ENCODE measurements around the gene PINLYP. TPM values are rescaled to one million over a fixed set of nuclear protein-coding genes. Genes with fewer than 3 reads are reported as not detected.
A peak's percentile ranks its signal among the peaks of the same experiment; 100 is the strongest.

Gene PINLYP
- total RNA-seq, 2 experiments from 2014 or later = 2.2 to 3.7 TPM

DNA sequence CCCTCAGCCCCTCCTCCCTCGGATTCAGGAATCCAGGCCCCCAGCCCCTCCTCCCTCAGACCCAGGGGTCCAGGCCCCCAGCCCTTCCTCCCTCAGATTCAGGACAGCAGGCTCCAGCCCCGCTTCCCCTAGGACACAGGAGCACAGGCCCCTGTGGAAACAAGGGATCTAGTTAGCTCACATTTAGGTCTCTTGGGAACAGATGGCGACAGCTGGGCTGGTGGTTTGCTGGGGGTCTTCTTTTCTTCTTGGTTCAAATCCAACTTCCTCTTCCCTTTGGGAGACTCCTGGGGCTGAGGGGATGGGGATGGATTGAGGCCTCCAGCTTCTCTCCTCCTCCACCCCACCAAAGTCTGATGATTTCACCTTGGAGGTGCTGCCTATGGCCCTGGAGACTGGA lies 23.0 kb upstream of the PINLYP start:
- Mint-ChIP-seq H3K27me3 (no peaks in the 10 kb centered on the region), H3K4me1 (ENCODE audit: low read depth) (peaks cover 9% of the 10 kb centered on the region), H3K27ac (no peak overlapping the region), H3K4me3 (no peak overlapping the region), H3K36me3 (peaks cover 25% of the 10 kb centered on the region), H3K9me3 (no peaks in the 10 kb centered on the region)
- ChIA-PET CTCF (interaction anchor here (5.6 to 6.6 kb wide), 2 partner anchors 18 to 44 kb away, joined by 79 to 145 read pairs; partner anchors contain the start of genes IRGQ, ZNF575 and ZNF576), POLR2A (interaction anchor here (1.2 kb wide), 1 partner anchor 43 kb away, joined by 3 read pairs; the partner anchor contains the start of genes IRGQ and ZNF576)
- intact Hi-C loops (cut with micrococcal nuclease) = no loop called here
- DNase-seq = no peak

- Mint-ChIP-seq H3K4me3 (no peak overlapping the region), H3K4me1 (ENCODE audit: low read depth) (peaks cover 9% of the 10 kb centered on the region), H3K36me3 (peaks cover 25% of the 10 kb centered on the region), H3K9me3 (no peaks in the 10 kb centered on the region), H3K27ac (no peak overlapping the region), H3K27me3 (no peaks in the 10 kb centered on the region)
- DNase-seq = no peak
- CTCF ChIA-PET = interaction anchor here (2.2 to 6.6 kb wide), 5 partner anchors 19 to 114 kb away, joined by 9 to 145 read pairs (median 24); partner anchors contain the start of genes IRGQ, PINLYP, XRCC1 and ZNF575
- intact Hi-C loops (cut with micrococcal nuclease) = loop anchor here (2.0 kb wide), 1 partner anchor 21 kb away; the partner anchor contains the start of genes PINLYP and XRCC1
- POLR2A ChIA-PET = interaction anchor here (1.2 to 1.7 kb wide), 2 partner anchors 25 to 42 kb away, joined by 3 read pairs; partner anchors contain the start of genes IRGQ and ZNF576
Measured at GRCh38 chr19:43553656-43554055, 21.9 kb upstream of the PINLYP start.

DNA sequence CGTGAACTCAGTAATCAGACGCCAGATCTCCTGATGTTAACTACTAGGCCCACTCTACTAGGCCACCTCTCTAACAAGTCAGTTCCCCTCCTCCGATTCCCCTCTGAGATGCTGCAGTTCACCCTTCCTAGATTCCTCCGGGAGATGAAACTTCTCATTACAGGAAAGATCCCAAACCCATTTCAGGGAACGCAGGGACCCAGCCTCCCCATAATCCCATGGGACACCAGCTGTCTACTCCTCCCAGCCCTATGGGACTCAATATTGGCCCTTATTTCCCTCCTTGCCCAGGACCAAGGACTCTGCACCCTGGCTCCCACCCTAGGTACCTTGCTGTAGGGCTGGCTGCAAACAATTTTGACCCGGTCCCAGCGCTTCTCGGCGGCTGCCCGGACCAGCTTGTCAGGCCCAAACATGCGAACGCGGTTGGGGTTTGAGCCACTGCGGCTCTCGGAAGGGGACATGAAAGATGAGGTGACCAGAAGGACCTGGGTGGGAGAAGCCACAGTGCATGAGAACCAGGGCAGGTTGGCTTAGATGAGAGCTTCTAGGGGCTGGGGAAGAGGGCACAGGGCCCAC lies 21.2 kb upstream of the PINLYP start:
- intact Hi-C loops (cut with micrococcal nuclease) = loop anchor here (2.0 kb wide), 1 partner anchor 20 kb away; the partner anchor contains the start of genes PINLYP and XRCC1
- POLR2A ChIA-PET = interaction anchor here (1.7 to 2.3 kb wide), 2 partner anchors 25 to 41 kb away, joined by 3 to 11 read pairs; partner anchors contain the start of genes IRGQ and ZNF576
- no peaks in the 10 kb centered on the region for H3K9me3 Mint-ChIP-seq
- H3K4me3 Mint-ChIP-seq = no peak overlapping the region
- CTCF ChIA-PET = interaction anchor here (1.0 to 6.6 kb wide), 33 partner anchors 7 to 255 kb away, joined by 3 to 145 read pairs (median 6); partner anchors contain the start of genes IRGQ, PHLDB3, PINLYP and XRCC1
- no peaks in the 10 kb centered on the region for H3K27me3 Mint-ChIP-seq
- peaks cover 23% of the 10 kb centered on the region for H3K36me3 Mint-ChIP-seq
- no peak for DNase-seq
- H3K4me1 Mint-ChIP-seq (ENCODE audit: low read depth) = peaks cover 9% of the 10 kb centered on the region
- H3K27ac Mint-ChIP-seq = no peak overlapping the region

DNA sequence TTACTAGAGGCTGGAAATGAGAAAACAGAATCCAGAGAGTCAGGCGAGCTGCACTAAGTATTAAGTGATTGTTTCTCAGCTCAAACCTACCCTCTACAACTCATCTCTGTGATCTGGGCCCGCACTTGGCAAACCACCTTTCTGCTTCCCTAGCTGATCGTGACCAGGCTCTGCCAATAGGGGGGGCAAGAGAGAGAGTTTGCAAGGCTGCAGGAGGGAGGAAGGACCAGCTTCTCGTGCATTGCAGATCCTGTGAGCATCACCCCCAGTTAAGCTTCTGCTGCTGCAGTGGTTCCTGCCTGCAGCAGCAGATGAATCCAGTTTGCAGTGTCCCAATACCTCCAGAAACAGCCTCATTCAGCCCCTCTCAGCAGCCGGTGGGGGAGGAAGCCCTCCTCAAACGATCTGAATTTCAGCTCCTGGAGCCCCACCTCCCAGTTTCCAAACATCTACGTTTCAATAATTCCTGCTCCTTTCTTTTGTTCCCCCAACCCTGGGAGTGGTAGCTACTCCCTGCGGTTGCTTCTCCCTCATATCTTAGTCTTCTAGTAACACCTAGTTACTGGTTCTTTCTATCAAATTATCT lies 20.3 kb upstream of the PINLYP start:
- intact Hi-C loops (cut with micrococcal nuclease) = loop anchor here (1.0 to 2.0 kb wide), 2 partner anchors 20 to 41 kb away; partner anchors contain the start of genes IRGQ, PINLYP, XRCC1 and ZNF576
- Mint-ChIP-seq H3K36me3 (peaks cover 23% of the 10 kb centered on the region), H3K27ac (peak overlapping the region; percentile 38), H3K4me3 (no peak overlapping the region), H3K4me1 (ENCODE audit: low read depth) (peaks cover 9% of the 10 kb centered on the region), H3K27me3 (no peaks in the 10 kb centered on the region), H3K9me3 (no peaks in the 10 kb centered on the region)
- peak; percentile 87 for DNase-seq
- POLR2A ChIA-PET = interaction anchor here (2.3 kb wide), 1 partner anchor 40 kb away, joined by 11 read pairs; the partner anchor contains the start of genes IRGQ and ZNF576
- CTCF ChIA-PET = interaction anchor here (0.6 to 6.6 kb wide), 42 partner anchors 8 to 261 kb away, joined by 3 to 145 read pairs (median 6); partner anchors contain the start of genes IRGQ, PHLDB3, PINLYP and XRCC1

GRCh38 chr19:43560687-43561086 lies 14.9 kb upstream of the PINLYP start:
- Mint-ChIP-seq H3K27me3 (no peaks in the 10 kb centered on the region), H3K9me3 (no peaks in the 10 kb centered on the region), H3K4me3 (no peak overlapping the region), H3K36me3 (peaks cover 22% of the 10 kb centered on the region), H3K27ac (peak overlapping the region; percentile 95), H3K4me1 (ENCODE audit: low read depth) (peaks cover 38% of the 10 kb centered on the region)
- CTCF ChIA-PET = interaction anchor here (1.5 to 2.3 kb wide), 2 partner anchors 34 to 41 kb away, joined by 5 to 10 read pairs; no protein-coding TSS in a partner anchor
- DNase-seq = no peak
- intact Hi-C loops (cut with micrococcal nuclease) = no loop called here
- POLR2A ChIA-PET = interaction anchor here (0.5 kb wide), 1 partner anchor 185 kb away, joined by 5 read pairs; no protein-coding TSS in a partner anchor

DNA sequence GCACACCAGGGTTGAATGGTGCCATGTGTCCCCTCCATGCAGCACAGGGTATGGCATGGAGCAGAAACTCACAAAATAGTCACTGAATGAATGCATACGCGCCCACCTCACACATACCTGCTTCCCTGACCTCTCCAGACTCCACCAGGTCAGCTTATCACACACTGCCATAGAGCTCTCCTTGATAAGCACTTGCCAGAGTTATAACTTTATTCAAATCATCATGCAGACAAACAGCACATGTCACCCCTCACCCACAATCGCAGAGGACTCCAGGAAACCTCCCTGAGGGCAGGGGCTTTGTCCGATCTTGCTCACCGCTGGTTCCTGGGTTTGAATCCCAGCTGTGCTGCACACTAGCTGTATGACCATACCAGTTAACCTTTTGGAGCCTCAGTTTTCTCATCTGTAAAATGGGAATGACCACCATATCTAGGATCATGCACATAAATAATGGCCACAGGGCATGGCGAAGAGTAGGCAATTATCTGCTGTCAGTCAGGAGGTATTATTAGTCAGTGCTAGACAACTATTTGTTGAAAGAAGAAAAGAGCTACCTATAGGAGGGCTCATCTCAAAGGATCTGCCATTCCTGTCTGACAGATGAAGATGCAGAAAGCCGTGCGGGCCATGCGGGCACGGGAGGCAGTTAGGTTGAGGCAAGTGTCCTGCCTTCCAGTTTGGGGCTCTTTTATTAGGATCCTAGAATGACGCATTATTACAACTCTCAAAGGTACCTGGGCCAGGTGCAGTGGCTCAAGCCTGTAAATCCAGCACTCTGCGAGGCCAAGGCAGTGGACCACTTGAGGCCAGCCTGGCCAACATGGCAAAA lies 14.2 kb upstream of the PINLYP start:
- CTCF ChIA-PET = interaction anchor here (0.7 to 2.3 kb wide), 2 partner anchors 33 to 107 kb away, joined by 4 to 10 read pairs; no protein-coding TSS in a partner anchor
- no peak for DNase-seq
- Mint-ChIP-seq H3K36me3 (peaks cover 22% of the 10 kb centered on the region), H3K4me3 (no peak overlapping the region), H3K27me3 (no peaks in the 10 kb centered on the region), H3K27ac (peak overlapping the region; percentile 95), H3K4me1 (ENCODE audit: low read depth) (peaks cover 38% of the 10 kb centered on the region), H3K9me3 (no peaks in the 10 kb centered on the region)
- POLR2A ChIA-PET = interaction anchor here (0.5 kb wide), 1 partner anchor 185 kb away, joined by 5 read pairs; no protein-coding TSS in a partner anchor
- intact Hi-C loops (cut with micrococcal nuclease) = no loop called here

DNA sequence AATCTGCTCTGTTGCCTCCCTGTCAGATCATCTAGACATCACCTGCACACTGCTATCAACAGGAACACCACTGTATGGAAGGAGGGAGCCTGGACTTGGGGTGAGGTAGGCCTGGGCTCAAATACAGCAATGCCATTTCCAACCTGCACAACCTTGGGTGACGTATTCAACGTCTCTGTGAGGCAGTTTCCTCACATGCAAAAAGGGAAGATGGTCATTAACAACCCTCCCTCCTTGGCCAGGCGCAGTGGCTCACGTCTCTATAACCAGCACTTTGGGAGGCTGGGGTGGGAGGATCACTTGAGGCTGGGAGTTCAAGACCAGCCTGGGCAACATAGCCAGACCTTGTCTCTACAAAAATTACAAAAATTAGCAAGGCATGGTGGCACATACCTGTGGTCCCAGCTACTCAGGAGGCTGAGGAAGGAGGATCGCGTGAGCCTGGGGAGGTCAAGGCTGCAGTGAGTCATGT lies 13.3 kb upstream of the PINLYP start:
- peaks cover 22% of the 10 kb centered on the region for H3K36me3 Mint-ChIP-seq
- peaks cover 40% of the 10 kb centered on the region for H3K4me1 Mint-ChIP-seq (ENCODE audit: low read depth)
- CTCF ChIA-PET = no interaction called here
- H3K4me3 Mint-ChIP-seq = no peak overlapping the region
- H3K9me3 Mint-ChIP-seq = no peaks in the 10 kb centered on the region
- no peaks in the 10 kb centered on the region for H3K27me3 Mint-ChIP-seq
- no peak for DNase-seq
- peak overlapping the region; percentile 95 for H3K27ac Mint-ChIP-seq
- intact Hi-C loops (cut with micrococcal nuclease) = loop anchor here (1.0 to 2.0 kb wide), 4 partner anchors 13 to 57 kb away; partner anchors contain the start of genes IRGQ, PINLYP, XRCC1 and ZNF428
- POLR2A ChIA-PET = no interaction called here

DNA sequence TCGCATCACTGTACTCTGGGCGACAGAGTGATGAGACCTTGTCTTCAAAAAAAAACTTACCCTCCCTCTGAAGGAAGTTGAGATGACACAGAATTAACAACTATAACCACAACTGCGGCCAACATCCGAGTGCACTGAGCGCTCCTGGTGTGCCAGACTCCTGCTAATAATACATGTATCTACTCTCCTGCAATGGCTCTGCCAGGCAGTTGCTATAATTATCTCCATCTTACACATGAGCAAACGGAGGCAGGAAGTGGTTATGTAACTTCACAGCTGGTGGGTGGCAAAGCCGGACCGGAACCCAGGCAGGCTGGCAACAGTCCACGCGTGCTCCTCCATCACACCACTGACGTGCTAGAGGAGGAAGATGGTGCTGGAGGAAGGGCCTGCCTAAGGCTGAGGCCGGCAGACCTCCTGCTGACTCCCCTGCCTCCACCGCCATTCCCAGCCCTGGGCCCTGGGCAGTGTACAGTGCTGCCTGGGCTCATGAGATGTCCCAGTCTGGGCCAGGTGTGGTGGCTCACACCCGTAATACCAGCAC lies 12.8 kb upstream of the PINLYP start:
- peak; percentile 86 for DNase-seq
- H3K4me3 Mint-ChIP-seq = peak overlapping the region; percentile 40
- no peaks in the 10 kb centered on the region for H3K9me3 Mint-ChIP-seq
- peaks cover 22% of the 10 kb centered on the region for H3K36me3 Mint-ChIP-seq
- intact Hi-C loops (cut with micrococcal nuclease) = loop anchor here (1.0 to 2.0 kb wide), 4 partner anchors 13 to 56 kb away; partner anchors contain the start of genes IRGQ, PINLYP, XRCC1 and ZNF428
- H3K27ac Mint-ChIP-seq = peak overlapping the region; percentile 95
- POLR2A ChIA-PET = interaction anchor here (1.1 kb wide), 1 partner anchor 13 kb away, joined by 3 read pairs; the partner anchor contains the start of genes PINLYP and XRCC1
- CTCF ChIA-PET = interaction anchor here (1.1 to 1.2 kb wide), 2 partner anchors 8 to 32 kb away, joined by 3 to 4 read pairs; no protein-coding TSS in a partner anchor
- H3K27me3 Mint-ChIP-seq = no peaks in the 10 kb centered on the region
- peaks cover 38% of the 10 kb centered on the region for H3K4me1 Mint-ChIP-seq (ENCODE audit: low read depth)

- CTCF ChIA-PET = interaction anchor here (1.1 to 1.2 kb wide), 2 partner anchors 9 to 31 kb away, joined by 3 to 4 read pairs; no protein-coding TSS in a partner anchor
- peak overlapping the region; percentile 95 for H3K27ac Mint-ChIP-seq
- POLR2A ChIA-PET = interaction anchor here (1.1 kb wide), 2 partner anchors 10 to 12 kb away, joined by 3 to 5 read pairs; partner anchors contain the start of genes PINLYP and XRCC1
- no peak for DNase-seq
- no peaks in the 10 kb centered on the region for H3K27me3 Mint-ChIP-seq
- intact Hi-C loops (cut with micrococcal nuclease) = loop anchor here (2.0 kb wide), 2 partner anchors 31 to 55 kb away; partner anchors contain the start of genes ZNF428 and ZNF575
- H3K9me3 Mint-ChIP-seq = no peaks in the 10 kb centered on the region
- peaks cover 22% of the 10 kb centered on the region for H3K36me3 Mint-ChIP-seq
- peaks cover 38% of the 10 kb centered on the region for H3K4me1 Mint-ChIP-seq (ENCODE audit: low read depth)
- no peak overlapping the region for H3K4me3 Mint-ChIP-seq
Measured at GRCh38 chr19:43563816-43564457, 11.7 kb upstream of the PINLYP start.

DNA sequence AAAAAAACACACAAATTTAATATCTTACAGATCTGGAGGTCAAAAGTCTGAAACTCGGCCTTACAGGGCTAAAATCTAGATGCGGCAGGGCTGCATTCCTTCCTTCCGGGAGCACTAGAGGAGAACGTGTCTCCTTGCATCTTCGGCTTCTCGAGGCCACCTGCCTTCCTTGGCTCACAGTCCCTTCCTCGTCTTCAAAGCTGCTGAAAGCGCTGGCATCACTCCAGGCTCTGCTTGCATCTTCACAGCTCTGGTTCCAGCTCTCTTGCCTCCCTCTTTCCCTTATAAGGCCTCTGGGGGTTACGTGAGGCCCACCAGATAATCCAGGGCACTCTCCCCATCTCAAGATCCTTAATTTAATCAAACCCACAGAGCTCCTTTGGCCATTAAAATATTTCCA lies 10.8 kb upstream of the PINLYP start:
- Mint-ChIP-seq H3K27me3 (no peaks in the 10 kb centered on the region), H3K9me3 (no peaks in the 10 kb centered on the region), H3K27ac (no peak overlapping the region), H3K4me1 (ENCODE audit: low read depth) (peaks cover 40% of the 10 kb centered on the region), H3K4me3 (no peak overlapping the region), H3K36me3 (peaks cover 21% of the 10 kb centered on the region)
- intact Hi-C loops (cut with micrococcal nuclease) = no loop called here
- POLR2A ChIA-PET = interaction anchor here (0.8 kb wide), 2 partner anchors 30 to 216 kb away, joined by 3 read pairs; partner anchors contain the start of gene KCNN4
- DNase-seq = no peak
- CTCF ChIA-PET = interaction anchor here (1.1 to 2.4 kb wide), 3 partner anchors 9 to 30 kb away, joined by 5 to 13 read pairs (median 7); no protein-coding TSS in a partner anchor
